Measurements from ENCODE around the gene DNAJB13. TPM values are rescaled to one million over a fixed set of nuclear protein-coding genes. Genes with fewer than 3 reads are reported as not detected.

DNAJB13 gene
- total and polyA plus RNA-seq, 2 of the 4 experiments (the other 2 are of a cell fraction) = 0.18 to 0.48 TPM

DNA sequence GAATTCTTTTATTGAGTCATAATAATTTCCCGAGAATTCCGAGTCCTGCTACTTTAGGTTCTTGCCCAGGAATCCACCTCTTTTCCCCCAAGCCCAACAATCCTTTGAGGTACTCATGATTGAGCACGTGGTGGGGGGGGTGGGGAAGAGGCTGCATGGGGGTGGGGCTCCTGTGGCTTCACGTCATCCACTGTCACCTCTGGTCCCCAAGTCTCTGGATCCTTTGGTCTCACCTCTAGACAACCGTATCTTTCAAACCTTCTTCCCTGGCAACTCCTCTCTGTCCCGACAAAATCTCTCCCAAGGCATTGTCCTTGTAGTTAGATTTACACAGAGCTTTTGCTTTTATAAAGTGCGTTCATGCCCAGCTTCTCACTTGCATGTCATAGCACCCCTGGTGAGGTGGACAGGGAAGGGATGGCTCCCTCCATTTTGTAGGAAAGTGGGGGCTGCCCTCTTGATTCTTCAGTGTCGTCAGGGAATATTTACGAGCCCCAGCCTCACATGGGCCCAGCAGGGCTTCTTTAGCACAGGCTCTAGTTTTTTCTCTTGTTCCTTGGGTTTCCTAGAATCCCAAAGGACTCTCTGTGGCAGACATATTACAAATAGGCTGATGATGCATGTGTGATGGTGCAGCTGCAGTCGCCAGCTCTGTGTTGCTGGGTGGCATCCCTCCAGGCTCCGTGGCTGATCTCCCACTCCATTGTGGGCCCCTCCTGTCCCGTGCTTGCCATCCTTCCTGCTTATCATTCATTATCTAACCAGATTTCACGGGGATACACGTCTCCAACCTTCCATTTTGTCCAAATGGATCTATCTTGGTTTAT is 49.7 kb downstream of the DNAJB13 start:
- H4K8ac ChIP-seq (ENCODE audit: low read depth in 2 of 2, low read length in 2 of 2) = no peak overlapping the region
- H3K23ac ChIP-seq (ENCODE audit: low read depth, low read length) = no peak overlapping the region
- H3K9me3 ChIP-seq (ENCODE audit: control insufficient read depth, insufficient read depth, low read length) = no peaks in the 10 kb centered on the region
- H4K91ac ChIP-seq (ENCODE audit: insufficient read depth, low read depth, low read length) = no peak overlapping the region
- no TSS peak for BruUV-seq (replicated peaks)
- no peak overlapping the region for H3K4me3 ChIP-seq (ENCODE audit: insufficient read depth, low read depth, low read length)
- H2BK15ac ChIP-seq (ENCODE audit: low read depth, low read length) = no peak overlapping the region
- H3K14ac ChIP-seq (replicated peaks; ENCODE audit: low read depth, low read length) = no peak overlapping the region
- no peak overlapping the region for H3K56ac ChIP-seq (ENCODE audit: extremely low read depth, insufficient read depth, low read length)
- no peak for TF ChIP-seq RAD21 (IDR thresholded peaks at IDR 0.05; ENCODE audit: low read length)
- TF ChIP-seq MAFK (IDR thresholded peaks at IDR 0.05; ENCODE audit: low read depth, low read length) = no peak
- no peak for TF ChIP-seq BHLHE40 (IDR thresholded peaks at IDR 0.05; ENCODE audit: low read depth, low read length)
- no peak for TF ChIP-seq ELK1 (IDR thresholded peaks at IDR 0.05; ENCODE audit: borderline replicate concordance, low read depth, low read length)
- TF ChIP-seq POLR2A (IDR thresholded peaks at IDR 0.05; ENCODE audit: low read depth, low read length) = no peak
- TF ChIP-seq NFE2L2 (IDR thresholded peaks at IDR 0.05; ENCODE audit: low read depth, low read length) = no peak
- no peak for TF ChIP-seq MXI1 (IDR thresholded peaks at IDR 0.05; ENCODE audit: borderline replicate concordance, low read depth, low read length)
- TF ChIP-seq USF2 (IDR thresholded peaks at IDR 0.05; ENCODE audit: low read depth, low read length) = no peak
- no peak for TF ChIP-seq SMC3 (IDR thresholded peaks at IDR 0.05; ENCODE audit: low read depth, low read length)
- TF ChIP-seq, protein P1, sequence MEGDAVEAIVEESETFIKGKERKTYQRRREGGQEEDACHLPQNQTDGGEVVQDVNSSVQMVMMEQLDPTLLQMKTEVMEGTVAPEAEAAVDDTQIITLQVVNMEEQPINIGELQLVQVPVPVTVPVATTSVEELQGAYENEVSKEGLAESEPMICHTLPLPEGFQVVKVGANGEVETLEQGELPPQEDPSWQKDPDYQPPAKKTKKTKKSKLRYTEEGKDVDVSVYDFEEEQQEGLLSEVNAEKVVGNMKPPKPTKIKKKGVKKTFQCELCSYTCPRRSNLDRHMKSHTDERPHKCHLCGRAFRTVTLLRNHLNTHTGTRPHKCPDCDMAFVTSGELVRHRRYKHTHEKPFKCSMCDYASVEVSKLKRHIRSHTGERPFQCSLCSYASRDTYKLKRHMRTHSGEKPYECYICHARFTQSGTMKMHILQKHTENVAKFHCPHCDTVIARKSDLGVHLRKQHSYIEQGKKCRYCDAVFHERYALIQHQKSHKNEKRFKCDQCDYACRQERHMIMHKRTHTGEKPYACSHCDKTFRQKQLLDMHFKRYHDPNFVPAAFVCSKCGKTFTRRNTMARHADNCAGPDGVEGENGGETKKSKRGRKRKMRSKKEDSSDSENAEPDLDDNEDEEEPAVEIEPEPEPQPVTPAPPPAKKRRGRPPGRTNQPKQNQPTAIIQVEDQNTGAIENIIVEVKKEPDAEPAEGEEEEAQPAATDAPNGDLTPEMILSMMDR (conservative IDR thresholded peaks at IDR 0.05; ENCODE audit: low read depth, low read length) = no peak
- no peak for TF ChIP-seq FOS (IDR thresholded peaks at IDR 0.05; ENCODE audit: low read depth, low read length)
- TF ChIP-seq RCOR1 (IDR thresholded peaks at IDR 0.05; ENCODE audit: insufficient replicate concordance, low read length) = no peak
- no peak for TF ChIP-seq CHD1 (IDR thresholded peaks at IDR 0.05; ENCODE audit: low read depth, low read length)
- TF ChIP-seq RFX5 (IDR thresholded peaks at IDR 0.05; ENCODE audit: low read depth, low read length) = no peak
- no peak for TF ChIP-seq MAZ (IDR thresholded peaks at IDR 0.05; ENCODE audit: borderline replicate concordance, low read depth, low read length)
- H3K9ac ChIP-seq (ENCODE audit: low read depth, low read length) = no peak overlapping the region
- H3K4ac ChIP-seq (ENCODE audit: low read depth, low read length) = no peak overlapping the region
- H4K20me1 ChIP-seq (ENCODE audit: insufficient read depth, low read length) = no peaks in the 10 kb centered on the region
- 80% methylated on average over 2 of the region's 14 CpGs; no CpG with 5 or more reads in 1 of the 2 experiments for WGBS, 2 experiments (ENCODE audit: extremely low coverage in 2 of 2, insufficient read length in 1 of 2)
- no peaks in the 10 kb centered on the region for H3K27me3 ChIP-seq (ENCODE audit: control insufficient read depth, insufficient read depth, low read length)
- in situ Hi-C loops (cut with MboI; ENCODE audit: low sequenced_read_pairs) (no loop called here), dilution Hi-C loops (cut with HindIII; ENCODE audit: low sequenced_read_pairs, unreplicated experiment) (no loop called here), intact Hi-C loops (cut with micrococcal nuclease) (no loop called here)
- no peak overlapping the region for H3K18ac ChIP-seq (ENCODE audit: low read depth, low read length)
- H2BK120ac ChIP-seq (ENCODE audit: low read depth, low read length) = no peak overlapping the region
- no peak overlapping the region for H2BK20ac ChIP-seq (ENCODE audit: low read depth, low read length)
- 0 out of 2 replicates have a peak, but pooled peaks cover 4% of the 10 kb centered on the region for H3K9me1 ChIP-seq (ENCODE audit: insufficient read depth, low read length)
- peaks cover 3% of the 10 kb centered on the region for H3K36me3 ChIP-seq (ENCODE audit: control insufficient read depth, insufficient read depth, low read length)
- H2AK9ac ChIP-seq (replicated peaks; ENCODE audit: low read depth, low read length, poor library complexity) = no peak overlapping the region
- H3K4me2 ChIP-seq (ENCODE audit: low read depth, low read length) = no peak overlapping the region
- ChIA-PET CTCF (no interaction called here), POLR2A (ENCODE audit: unreplicated experiment) (no interaction called here)
- H3K79me1 ChIP-seq (ENCODE audit: low read depth in 1 of 2, low read length in 2 of 2) = no peaks in the 10 kb centered on the region
- no peak overlapping the region for H4K5ac ChIP-seq (ENCODE audit: low read depth, low read length)
- H2BK5ac ChIP-seq (ENCODE audit: low read depth, low read length, poor library complexity, severe bottlenecking) = no peak overlapping the region
- H3K4me1 ChIP-seq (ENCODE audit: control insufficient read depth, insufficient read depth, low read length) = no peaks in the 10 kb centered on the region
- no peak overlapping the region for H2AFZ ChIP-seq (replicated peaks; ENCODE audit: low read length, poor library complexity)
- ATAC-seq (ENCODE audit: low read depth) = no peak
- DNase-seq = no peak
- no peak overlapping the region for H3K27ac ChIP-seq (ENCODE audit: insufficient read depth, low read length)
- H2AK5ac ChIP-seq (ENCODE audit: low read depth, low read length) = no peak overlapping the region

Measured in IMR-90 (cell line).